Amniotic epithelial cell (primary cell): ENCODE results near the gene DUSP9.

Experiments used
- DNase-seq: peaks from one replicate; pipeline ENCODE4 v3.0.0-alpha.2; 2010; ENCODE audit warnings: low read depth

The DUSP9 gene

GRCh38 chrX:153649178-153649914, 2.3 kb downstream of the DUSP9 start:
- DNase-seq = peak; percentile 17

GRCh38 chrX:153649915-153650782, 3.1 kb downstream of the DUSP9 start:
- DNase-seq = no peak

GRCh38 chrX:153650959-153651358, 4.0 kb downstream of the DUSP9 start:
- no peak for DNase-seq

- no peak for DNase-seq
Measured at GRCh38 chrX:153651540-153652079, 4.6 kb downstream of the DUSP9 start.

- DNase-seq = no peak
Measured at GRCh38 chrX:153653556-153653955, 6.6 kb downstream of the DUSP9 start.

GRCh38 chrX:153657161-153657560, 10.2 kb downstream of the DUSP9 start:
- DNase-seq = no peak

- no peak for DNase-seq
Measured at GRCh38 chrX:153659268-153659667, 12.3 kb downstream of the DUSP9 start.

GRCh38 chrX:153662266-153662665, 15.3 kb downstream of the DUSP9 start:
- DNase-seq = peak; percentile 11

- DNase-seq = no peak
Measured at GRCh38 chrX:153665726-153666306, 18.8 kb downstream of the DUSP9 start.

- no peak for DNase-seq
Measured at GRCh38 chrX:153667281-153667955, 20.4 kb downstream of the DUSP9 start.

GRCh38 chrX:153667956-153668396, 21.0 kb downstream of the DUSP9 start:
- DNase-seq = peak; percentile 58

- no peak for DNase-seq
Measured at GRCh38 chrX:153668423-153669173, 21.6 kb downstream of the DUSP9 start.

- no peak for DNase-seq
Measured at GRCh38 chrX:153669174-153669890, 22.3 kb downstream of the DUSP9 start.

- DNase-seq = no peak
Measured at GRCh38 chrX:153669901-153670731, 23.1 kb downstream of the DUSP9 start.

GRCh38 chrX:153670748-153671588, 24.0 kb downstream of the DUSP9 start:
- DNase-seq = no peak

- DNase-seq = no peak
Measured at GRCh38 chrX:153671589-153672530, 24.9 kb downstream of the DUSP9 start.
